ENCODE results near the gene DNAH9.
"Not testable (repeated sequence)": the region's sequence is repeated elsewhere in the genome, so short reads cannot be mapped to it uniquely, and the experiment has no call there.

The DNAH9 gene

DNA sequence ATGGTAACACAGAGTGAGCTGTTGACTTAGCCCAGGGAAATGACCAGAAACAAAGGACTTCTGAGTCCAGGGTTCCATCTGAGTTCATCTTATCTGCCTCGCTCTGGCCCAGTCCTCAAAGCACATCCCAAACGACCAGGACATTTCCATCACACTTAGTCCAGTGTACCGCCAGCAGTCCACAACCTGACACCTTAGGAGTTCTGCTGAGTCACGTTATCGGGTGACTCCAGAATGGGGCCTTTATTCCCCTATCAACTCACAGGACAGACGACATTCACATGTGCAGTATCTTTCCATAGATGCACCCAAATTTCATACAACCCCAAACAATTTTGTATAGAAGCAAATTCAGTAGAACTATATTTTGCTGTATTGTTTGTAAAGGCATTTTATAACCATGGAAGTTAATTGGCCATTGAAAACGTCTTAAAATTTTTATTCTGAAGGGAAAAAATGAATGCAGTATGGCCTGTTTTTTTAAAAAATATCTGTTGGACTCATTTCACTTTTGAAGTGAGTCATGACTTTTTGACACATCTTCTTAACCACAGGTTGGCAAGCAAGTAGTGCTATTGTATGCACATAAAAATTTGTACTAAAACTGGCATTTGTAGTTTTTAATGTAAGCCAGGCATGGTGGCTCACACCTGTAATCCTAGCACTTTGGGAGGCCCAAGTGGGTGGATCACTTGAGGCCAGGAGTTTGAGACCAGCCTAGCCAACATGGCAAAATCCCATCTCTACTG, 352.7 kb downstream of the DNAH9 start:
- no peaks in the 10 kb centered on the region for H3K27me3 ChIP-seq (replicated peaks)
- no peaks in the 10 kb centered on the region for H3K36me3 ChIP-seq (replicated peaks)
- no peak overlapping the region for H3K4me3 ChIP-seq (ENCODE audit: low read depth, low read length)
- H3K27ac ChIP-seq, result no peak overlapping the region
- in situ Hi-C loops (cut with HindIII; ENCODE audit: low pct_ligation_motif_present, low sequenced_read_pairs), result no loop called here
- no peak for DNase-seq
- TF ChIP-seq CTCF (IDR thresholded peaks at IDR 0.05; ENCODE audit: low read depth, low read length, missing control alignments), result no peak

- no peak overlapping the region for H3K27ac ChIP-seq
- TF ChIP-seq CTCF (IDR thresholded peaks at IDR 0.05; ENCODE audit: low read depth, low read length, missing control alignments), result no peak
- H3K36me3 ChIP-seq (replicated peaks), result no peaks in the 10 kb centered on the region
- H3K27me3 ChIP-seq (replicated peaks), result no peaks in the 10 kb centered on the region
- in situ Hi-C loops (cut with HindIII; ENCODE audit: low pct_ligation_motif_present, low sequenced_read_pairs), result no loop called here
- no peak overlapping the region for H3K4me3 ChIP-seq (ENCODE audit: low read depth, low read length)
- no peak for DNase-seq
These were observed 354.3 kb downstream of the DNAH9 start for GRCh38 chr17:11952610-11953009.

GRCh38 chr17:11953924-11954323, 355.7 kb downstream of the DNAH9 start:
- Histone ChIP-seq H3K27ac (no peak overlapping the region), H3K27me3 (replicated peaks) (no peaks in the 10 kb centered on the region), H3K4me3 (ENCODE audit: low read depth, low read length) (no peak overlapping the region), H3K36me3 (replicated peaks) (no peaks in the 10 kb centered on the region)
- in situ Hi-C loops (cut with HindIII; ENCODE audit: low pct_ligation_motif_present, low sequenced_read_pairs), result no loop called here
- no peak for TF ChIP-seq CTCF (IDR thresholded peaks at IDR 0.05; ENCODE audit: low read depth, low read length, missing control alignments)
- DNase-seq, result no peak

- H3K27ac ChIP-seq, result no peak overlapping the region
- in situ Hi-C loops (cut with HindIII; ENCODE audit: low pct_ligation_motif_present, low sequenced_read_pairs), result no loop called here
- TF ChIP-seq CTCF (IDR thresholded peaks at IDR 0.05; ENCODE audit: low read depth, low read length, missing control alignments), result no peak
- no peaks in the 10 kb centered on the region for H3K27me3 ChIP-seq (replicated peaks)
- no peak overlapping the region for H3K4me3 ChIP-seq (ENCODE audit: low read depth, low read length)
- no peak for DNase-seq
- H3K36me3 ChIP-seq (replicated peaks), result no peaks in the 10 kb centered on the region
These were observed 356.7 kb downstream of the DNAH9 start for GRCh38 chr17:11954936-11955335.

GRCh38 chr17:11969565-11969964, 371.3 kb downstream of the DNAH9 start:
- no peak overlapping the region for H3K27ac ChIP-seq
- in situ Hi-C loops (cut with HindIII; ENCODE audit: low pct_ligation_motif_present, low sequenced_read_pairs), result no loop called here

GRCh38 chr17:11972741-11973140, 374.5 kb downstream of the DNAH9 start:
- H3K27me3 ChIP-seq (replicated peaks); DNase-seq; H3K4me3 ChIP-seq (ENCODE audit: low read depth, low read length); in situ Hi-C loops (cut with HindIII; ENCODE audit: low pct_ligation_motif_present, low sequenced_read_pairs); H3K36me3 ChIP-seq (replicated peaks); H3K27ac ChIP-seq: not testable (repeated sequence)

More at GRCh38 chr17:11969565-11969964, 371.3 kb downstream of the DNAH9 start:
- DNase-seq, result no peak
- TF ChIP-seq CTCF (IDR thresholded peaks at IDR 0.05; ENCODE audit: low read depth, low read length, missing control alignments), result no peak
- no peaks in the 10 kb centered on the region for H3K27me3 ChIP-seq (replicated peaks)
- H3K4me3 ChIP-seq (ENCODE audit: low read depth, low read length), result no peak overlapping the region
- H3K36me3 ChIP-seq (replicated peaks), result no peaks in the 10 kb centered on the region
